ENCODE measurements around the gene GLT6D1.

DNA sequence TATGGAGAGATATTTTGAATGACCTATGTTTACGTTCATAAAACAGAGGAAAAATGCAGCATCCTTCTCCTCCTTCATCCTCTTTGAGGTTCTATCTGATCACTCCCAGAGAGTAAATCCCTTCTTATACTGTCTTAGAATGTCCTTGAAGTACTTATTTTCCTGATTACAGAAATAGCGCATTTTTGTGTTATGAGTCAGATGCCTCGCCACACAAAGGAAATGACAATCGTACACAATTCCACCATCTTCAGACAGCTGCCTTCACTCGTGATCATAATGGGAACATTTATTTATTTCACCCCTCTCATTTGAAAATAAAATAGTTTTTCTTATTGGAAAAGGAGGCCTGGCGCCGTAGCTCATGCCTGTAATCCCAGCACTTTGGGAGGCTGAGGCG is 2.4 kb upstream of the GLT6D1 start:
- TF ChIP-seq ZNF274 (IDR thresholded peaks at IDR 0.05; ENCODE audit: low read depth, low read length) (no peak), SUZ12 (IDR thresholded peaks at IDR 0.05; ENCODE audit: extremely low read depth, insufficient read depth, insufficient read length) (no peak)
